Measurements from ENCODE around the gene VENTX.

Gene VENTX

DNA sequence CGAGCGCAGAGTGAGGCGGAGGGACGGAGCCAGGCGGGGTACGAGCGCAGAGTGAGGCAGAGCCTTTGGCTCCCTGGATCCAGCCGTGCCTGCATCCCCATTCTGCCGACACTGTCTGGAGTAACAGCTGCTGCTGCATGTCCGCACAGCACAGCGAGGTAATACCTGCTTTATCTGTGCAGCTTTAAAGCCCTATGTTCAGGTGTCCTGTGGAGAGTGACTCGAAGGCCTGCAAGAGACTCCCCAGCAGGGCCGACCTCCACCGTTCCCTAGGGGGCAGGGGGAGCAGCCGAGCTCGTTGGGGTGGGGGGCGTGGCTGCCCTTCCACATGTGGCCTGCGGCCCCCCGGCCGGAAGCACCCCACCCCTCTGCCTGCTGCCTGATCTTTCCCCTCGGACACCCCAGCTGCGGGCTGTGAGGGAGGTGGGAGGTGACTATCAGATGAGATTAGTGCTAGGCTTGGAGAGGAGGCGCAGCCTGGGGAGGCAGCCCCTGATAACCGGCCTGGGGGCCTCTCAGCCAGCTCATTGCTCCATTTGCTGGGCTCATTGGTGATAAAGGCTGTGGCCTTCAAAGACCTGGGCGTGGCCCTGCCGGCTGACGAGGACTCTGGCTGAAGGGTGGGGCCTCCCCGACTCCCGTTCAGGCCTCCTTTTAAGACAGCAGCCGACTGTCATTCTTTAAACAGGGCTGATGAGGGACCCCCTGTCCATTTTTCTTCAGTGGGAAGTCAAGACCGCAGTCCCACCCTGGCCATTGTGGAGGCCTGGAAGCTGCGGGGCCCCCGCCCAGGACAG, 8.0 kb downstream of the VENTX start:
- peaks cover 10% of the 10 kb centered on the region for H3K27me3 ChIP-seq (ENCODE audit: control insufficient read depth, low read length)
- H4K20me1 ChIP-seq (ENCODE audit: control insufficient read depth, insufficient read depth, low read depth, low read length): no peaks in the 10 kb centered on the region
- H3K9me2 ChIP-seq (replicated peaks; ENCODE audit: control insufficient read depth, low read length): no peaks in the 10 kb centered on the region
- no peaks in the 10 kb centered on the region for H3K4me1 ChIP-seq (ENCODE audit: control insufficient read depth, low read length)
- H3K9me3 ChIP-seq (ENCODE audit: control insufficient read depth, insufficient read depth, low read length): no peaks in the 10 kb centered on the region
- H3K27ac ChIP-seq (ENCODE audit: low read depth, low read length): no peak overlapping the region
- no peaks in the 10 kb centered on the region for H3F3A ChIP-seq (ENCODE audit: control insufficient read depth, insufficient read depth)
- TF ChIP-seq EZH2phosphoT487 (IDR thresholded peaks at IDR 0.05; ENCODE audit: borderline replicate concordance, low read length): no peak
- TF ChIP-seq, protein P1, sequence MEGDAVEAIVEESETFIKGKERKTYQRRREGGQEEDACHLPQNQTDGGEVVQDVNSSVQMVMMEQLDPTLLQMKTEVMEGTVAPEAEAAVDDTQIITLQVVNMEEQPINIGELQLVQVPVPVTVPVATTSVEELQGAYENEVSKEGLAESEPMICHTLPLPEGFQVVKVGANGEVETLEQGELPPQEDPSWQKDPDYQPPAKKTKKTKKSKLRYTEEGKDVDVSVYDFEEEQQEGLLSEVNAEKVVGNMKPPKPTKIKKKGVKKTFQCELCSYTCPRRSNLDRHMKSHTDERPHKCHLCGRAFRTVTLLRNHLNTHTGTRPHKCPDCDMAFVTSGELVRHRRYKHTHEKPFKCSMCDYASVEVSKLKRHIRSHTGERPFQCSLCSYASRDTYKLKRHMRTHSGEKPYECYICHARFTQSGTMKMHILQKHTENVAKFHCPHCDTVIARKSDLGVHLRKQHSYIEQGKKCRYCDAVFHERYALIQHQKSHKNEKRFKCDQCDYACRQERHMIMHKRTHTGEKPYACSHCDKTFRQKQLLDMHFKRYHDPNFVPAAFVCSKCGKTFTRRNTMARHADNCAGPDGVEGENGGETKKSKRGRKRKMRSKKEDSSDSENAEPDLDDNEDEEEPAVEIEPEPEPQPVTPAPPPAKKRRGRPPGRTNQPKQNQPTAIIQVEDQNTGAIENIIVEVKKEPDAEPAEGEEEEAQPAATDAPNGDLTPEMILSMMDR (IDR thresholded peaks at IDR 0.05; ENCODE audit: low read depth, low read length, poor library complexity, severe bottlenecking): no peak
- no peak overlapping the region for H3K4me2 ChIP-seq (ENCODE audit: low read length)
- no peak overlapping the region for H3K4me3 ChIP-seq (ENCODE audit: low read length)
- H3K36me3 ChIP-seq (ENCODE audit: control insufficient read depth, low read length): no peaks in the 10 kb centered on the region
- no peaks in the 10 kb centered on the region for H3K79me2 ChIP-seq (ENCODE audit: control insufficient read depth, low read length)

DNA sequence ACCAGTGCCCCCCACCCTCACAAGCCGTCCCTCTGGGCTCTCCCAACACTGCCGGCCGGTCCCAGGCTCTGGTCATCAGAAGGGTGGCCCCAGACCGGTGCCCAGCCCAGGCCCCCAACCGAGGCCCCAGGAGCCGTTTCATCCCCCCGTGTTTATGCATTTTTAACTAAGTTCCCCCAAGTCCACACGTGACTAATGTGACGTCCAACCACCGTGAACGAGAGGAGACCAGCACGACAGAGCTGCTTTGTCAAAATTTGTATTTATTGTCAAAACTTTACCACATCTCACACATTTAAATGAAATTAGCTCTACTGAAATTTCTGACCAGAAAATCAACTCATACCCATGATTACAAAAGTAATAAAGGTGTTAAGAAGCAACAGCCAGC, 8.6 kb downstream of the VENTX start:
- TF ChIP-seq, protein P1 (IDR thresholded peaks at IDR 0.05; ENCODE audit: low read depth, low read length, poor library complexity, severe bottlenecking): no peak
- no peak for TF ChIP-seq EZH2phosphoT487 (IDR thresholded peaks at IDR 0.05; ENCODE audit: borderline replicate concordance, low read length)
- H3K27me3 ChIP-seq (ENCODE audit: control insufficient read depth, low read length): peaks cover 6% of the 10 kb centered on the region
- no peak overlapping the region for H3K27ac ChIP-seq (ENCODE audit: low read depth, low read length)

DNA sequence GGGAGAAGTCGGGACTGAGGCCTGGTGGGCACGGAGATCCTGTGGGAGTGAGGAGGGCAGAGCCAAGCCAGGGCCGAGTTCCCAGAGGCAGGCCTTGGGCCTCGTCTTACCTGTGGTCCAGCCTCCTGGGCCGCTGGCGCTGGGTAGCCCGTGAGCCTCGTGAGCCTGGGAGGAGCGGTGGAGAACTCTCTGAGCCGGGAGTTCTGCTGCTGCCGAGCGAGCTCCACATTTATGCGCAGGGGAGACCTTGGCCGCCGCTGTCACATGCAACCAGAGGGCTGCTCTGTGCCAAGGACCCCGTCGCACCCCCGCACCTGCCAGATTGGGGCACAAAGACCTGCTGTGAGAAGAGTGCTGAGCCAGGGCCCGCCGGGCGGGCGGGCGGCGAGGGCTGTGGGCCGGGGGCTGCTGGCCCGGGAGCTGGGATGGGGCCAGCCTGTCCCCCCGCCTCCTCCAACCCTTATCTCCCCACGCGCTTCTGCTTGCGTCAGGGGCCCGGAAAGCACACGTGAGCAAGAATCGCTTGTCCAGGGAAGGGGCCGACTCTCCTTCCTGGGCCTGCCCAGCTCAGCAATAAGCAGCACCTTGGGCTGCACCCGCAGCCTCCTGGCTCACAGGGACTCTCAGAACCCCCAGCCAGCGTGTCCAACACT, 10.2 kb downstream of the VENTX start:
- Histone ChIP-seq H3K27ac (ENCODE audit: low read depth, low read length) (no peak overlapping the region), H4K20me1 (ENCODE audit: control insufficient read depth, insufficient read depth, low read depth, low read length) (no peaks in the 10 kb centered on the region), H3K9me2 (replicated peaks; ENCODE audit: control insufficient read depth, low read length) (no peaks in the 10 kb centered on the region), H3K27me3 (ENCODE audit: control insufficient read depth, low read length) (no peaks in the 10 kb centered on the region), H3K4me2 (ENCODE audit: low read length) (no peak overlapping the region), H3K9me3 (ENCODE audit: control insufficient read depth, insufficient read depth, low read length) (no peaks in the 10 kb centered on the region), H3K4me1 (ENCODE audit: control insufficient read depth, low read length) (no peaks in the 10 kb centered on the region), H3K36me3 (ENCODE audit: control insufficient read depth, low read length) (no peaks in the 10 kb centered on the region), H3K79me2 (ENCODE audit: control insufficient read depth, low read length) (no peaks in the 10 kb centered on the region), H3F3A (ENCODE audit: control insufficient read depth, insufficient read depth) (no peaks in the 10 kb centered on the region), H3K4me3 (ENCODE audit: low read length) (no peak overlapping the region)
- TF ChIP-seq, protein P1 (IDR thresholded peaks at IDR 0.05; ENCODE audit: low read depth, low read length, poor library complexity, severe bottlenecking): no peak
- no peak for TF ChIP-seq EZH2phosphoT487 (IDR thresholded peaks at IDR 0.05; ENCODE audit: borderline replicate concordance, low read length)

More for the DNA sequence above, 8.6 kb downstream of the VENTX start:
- H3K36me3 ChIP-seq (ENCODE audit: control insufficient read depth, low read length): no peaks in the 10 kb centered on the region
- H3K9me3 ChIP-seq (ENCODE audit: control insufficient read depth, insufficient read depth, low read length): no peaks in the 10 kb centered on the region
- H3K79me2 ChIP-seq (ENCODE audit: control insufficient read depth, low read length): no peaks in the 10 kb centered on the region
- H3K4me3 ChIP-seq (ENCODE audit: low read length): no peak overlapping the region
- H4K20me1 ChIP-seq (ENCODE audit: control insufficient read depth, insufficient read depth, low read depth, low read length): no peaks in the 10 kb centered on the region
- H3K9me2 ChIP-seq (replicated peaks; ENCODE audit: control insufficient read depth, low read length): no peaks in the 10 kb centered on the region
- H3F3A ChIP-seq (ENCODE audit: control insufficient read depth, insufficient read depth): no peaks in the 10 kb centered on the region
- no peak overlapping the region for H3K4me2 ChIP-seq (ENCODE audit: low read length)
- no peaks in the 10 kb centered on the region for H3K4me1 ChIP-seq (ENCODE audit: control insufficient read depth, low read length)

All from DOHH2 (cell line).